ENCODE data around the gene LMF1. TPM values are rescaled to one million over a fixed set of nuclear protein-coding genes. Genes with fewer than 3 reads are reported as not detected.

Gene LMF1
- total and polyA plus RNA-seq, 2 of the 13 experiments (the other 11 are each of a cell fraction or from before 2014, with no cell fraction given), result 6.8 to 8.5 TPM

DNA sequence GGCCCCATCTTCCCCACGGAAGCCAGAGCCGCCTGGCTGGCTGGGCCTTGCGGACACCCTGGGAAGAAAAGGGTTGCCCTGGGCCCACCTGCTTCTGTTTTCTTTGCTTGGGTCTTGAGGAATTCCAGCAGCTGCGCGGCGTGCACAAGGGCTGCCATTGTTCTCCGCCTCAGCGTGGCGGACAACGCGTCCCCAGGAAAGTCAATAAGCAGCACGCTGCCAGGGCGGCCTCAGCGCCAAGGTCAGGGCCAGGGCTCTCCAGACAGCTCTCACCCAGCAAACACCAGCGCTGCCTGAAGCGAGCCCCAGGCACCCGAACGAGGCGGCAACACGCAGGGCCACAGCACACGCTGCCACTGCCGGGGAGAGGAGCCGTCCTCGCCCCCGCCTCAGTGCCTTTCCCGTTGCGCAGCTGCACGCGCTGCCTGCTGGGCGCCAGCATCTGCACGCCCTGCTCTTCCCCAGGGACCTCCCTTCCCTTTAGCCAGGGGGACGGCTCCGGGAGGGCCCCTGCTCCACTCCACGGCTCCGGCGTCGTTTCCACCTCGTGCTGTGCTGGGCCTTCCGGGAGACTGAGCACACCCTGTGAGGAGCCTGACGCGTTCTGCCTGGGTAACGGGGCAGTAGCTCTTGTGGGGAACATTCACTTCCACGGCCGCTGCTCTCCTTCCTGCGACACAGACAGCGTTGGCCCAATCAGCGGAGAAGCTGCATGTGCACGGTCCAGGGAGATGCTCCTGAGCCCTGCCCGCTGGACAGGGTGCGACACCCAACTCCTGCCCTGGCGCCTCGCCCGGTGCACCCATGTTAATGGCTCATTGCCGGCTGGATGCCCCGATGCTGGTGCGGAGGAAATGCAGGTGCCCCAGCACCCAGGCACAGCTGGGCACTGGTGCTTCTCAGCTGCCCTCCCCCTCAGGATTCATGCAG is 57.8 kb downstream of the LMF1 start (continued):
- TF ChIP-seq ZBTB7A (CRISPR knock-in tag; IDR thresholded peaks at IDR 0.05) (no peak; the same call in 1 of the 2 replicates), PPARG (CRISPR knock-in tag; conservative IDR thresholded peaks at IDR 0.05) (peak; percentile 39; the same call in 1 of the 2 replicates), ZNF674 (CRISPR knock-in tag; IDR thresholded peaks at IDR 0.05; ENCODE audit: low read depth) (no peak), PHF20 (CRISPR knock-in tag; IDR thresholded peaks at IDR 0.05) (no peak), REXO4 (CRISPR knock-in tag; IDR thresholded peaks at IDR 0.05; ENCODE audit: borderline replicate concordance) (no peak), TEAD2 (CRISPR knock-in tag; IDR thresholded peaks at IDR 0.05) (no peak), TBP (CRISPR knock-in tag; IDR thresholded peaks at IDR 0.05) (no peak), SOX5 (CRISPR knock-in tag; IDR thresholded peaks at IDR 0.05; ENCODE audit: borderline replicate concordance) (peak; percentile 97)
- TF ChIP-seq, protein P1, sequence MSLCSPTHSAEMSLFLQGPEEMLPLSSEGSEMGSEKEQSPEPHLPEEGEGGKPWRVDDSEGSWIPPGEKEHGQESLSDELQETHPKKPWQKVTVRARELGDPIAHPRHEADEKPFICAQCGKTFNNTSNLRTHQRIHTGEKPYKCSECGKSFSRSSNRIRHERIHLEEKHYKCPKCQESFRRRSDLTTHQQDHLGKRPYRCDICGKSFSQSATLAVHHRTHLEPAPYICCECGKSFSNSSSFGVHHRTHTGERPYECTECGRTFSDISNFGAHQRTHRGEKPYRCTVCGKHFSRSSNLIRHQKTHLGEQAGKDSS (CRISPR knock-in tag; IDR thresholded peaks at IDR 0.05; ENCODE audit: borderline replicate concordance, low read depth), result peak; percentile 70; the same call in 1 of the 2 replicates
- TF ChIP-seq, protein P2, sequence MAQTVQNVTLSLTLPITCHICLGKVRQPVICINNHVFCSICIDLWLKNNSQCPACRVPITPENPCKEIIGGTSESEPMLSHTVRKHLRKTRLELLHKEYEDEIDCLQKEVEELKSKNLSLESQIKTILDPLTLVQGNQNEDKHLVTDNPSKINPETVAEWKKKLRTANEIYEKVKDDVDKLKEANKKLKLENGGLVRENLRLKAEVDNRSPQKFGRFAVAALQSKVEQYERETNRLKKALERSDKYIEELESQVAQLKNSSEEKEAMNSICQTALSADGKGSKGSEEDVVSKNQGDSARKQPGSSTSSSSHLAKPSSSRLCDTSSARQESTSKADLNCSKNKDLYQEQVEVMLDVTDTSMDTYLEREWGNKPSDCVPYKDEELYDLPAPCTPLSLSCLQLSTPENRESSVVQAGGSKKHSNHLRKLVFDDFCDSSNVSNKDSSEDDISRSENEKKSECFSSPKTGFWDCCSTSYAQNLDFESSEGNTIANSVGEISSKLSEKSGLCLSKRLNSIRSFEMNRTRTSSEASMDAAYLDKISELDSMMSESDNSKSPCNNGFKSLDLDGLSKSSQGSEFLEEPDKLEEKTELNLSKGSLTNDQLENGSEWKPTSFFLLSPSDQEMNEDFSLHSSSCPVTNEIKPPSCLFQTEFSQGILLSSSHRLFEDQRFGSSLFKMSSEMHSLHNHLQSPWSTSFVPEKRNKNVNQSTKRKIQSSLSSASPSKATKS (CRISPR knock-in tag; IDR thresholded peaks at IDR 0.05), result no peak
- TF ChIP-seq, protein P3, sequence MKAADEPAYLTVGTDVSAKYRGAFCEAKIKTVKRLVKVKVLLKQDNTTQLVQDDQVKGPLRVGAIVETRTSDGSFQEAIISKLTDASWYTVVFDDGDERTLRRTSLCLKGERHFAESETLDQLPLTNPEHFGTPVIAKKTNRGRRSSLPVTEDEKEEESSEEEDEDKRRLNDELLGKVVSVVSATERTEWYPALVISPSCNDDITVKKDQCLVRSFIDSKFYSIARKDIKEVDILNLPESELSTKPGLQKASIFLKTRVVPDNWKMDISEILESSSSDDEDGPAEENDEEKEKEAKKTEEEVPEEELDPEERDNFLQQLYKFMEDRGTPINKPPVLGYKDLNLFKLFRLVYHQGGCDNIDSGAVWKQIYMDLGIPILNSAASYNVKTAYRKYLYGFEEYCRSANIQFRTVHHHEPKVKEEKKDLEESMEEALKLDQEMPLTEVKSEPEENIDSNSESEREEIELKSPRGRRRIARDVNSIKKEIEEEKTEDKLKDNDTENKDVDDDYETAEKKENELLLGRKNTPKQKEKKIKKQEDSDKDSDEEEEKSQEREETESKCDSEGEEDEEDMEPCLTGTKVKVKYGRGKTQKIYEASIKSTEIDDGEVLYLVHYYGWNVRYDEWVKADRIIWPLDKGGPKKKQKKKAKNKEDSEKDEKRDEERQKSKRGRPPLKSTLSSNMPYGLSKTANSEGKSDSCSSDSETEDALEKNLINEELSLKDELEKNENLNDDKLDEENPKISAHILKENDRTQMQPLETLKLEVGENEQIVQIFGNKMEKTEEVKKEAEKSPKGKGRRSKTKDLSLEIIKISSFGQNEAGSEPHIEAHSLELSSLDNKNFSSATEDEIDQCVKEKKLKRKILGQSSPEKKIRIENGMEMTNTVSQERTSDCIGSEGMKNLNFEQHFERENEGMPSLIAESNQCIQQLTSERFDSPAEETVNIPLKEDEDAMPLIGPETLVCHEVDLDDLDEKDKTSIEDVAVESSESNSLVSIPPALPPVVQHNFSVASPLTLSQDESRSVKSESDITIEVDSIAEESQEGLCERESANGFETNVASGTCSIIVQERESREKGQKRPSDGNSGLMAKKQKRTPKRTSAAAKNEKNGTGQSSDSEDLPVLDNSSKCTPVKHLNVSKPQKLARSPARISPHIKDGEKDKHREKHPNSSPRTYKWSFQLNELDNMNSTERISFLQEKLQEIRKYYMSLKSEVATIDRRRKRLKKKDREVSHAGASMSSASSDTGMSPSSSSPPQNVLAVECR (CRISPR knock-in tag; IDR thresholded peaks at IDR 0.05; ENCODE audit: borderline replicate concordance), result peak; percentile 82; the same call in 1 of the 2 replicates
- TF ChIP-seq, protein P4, sequence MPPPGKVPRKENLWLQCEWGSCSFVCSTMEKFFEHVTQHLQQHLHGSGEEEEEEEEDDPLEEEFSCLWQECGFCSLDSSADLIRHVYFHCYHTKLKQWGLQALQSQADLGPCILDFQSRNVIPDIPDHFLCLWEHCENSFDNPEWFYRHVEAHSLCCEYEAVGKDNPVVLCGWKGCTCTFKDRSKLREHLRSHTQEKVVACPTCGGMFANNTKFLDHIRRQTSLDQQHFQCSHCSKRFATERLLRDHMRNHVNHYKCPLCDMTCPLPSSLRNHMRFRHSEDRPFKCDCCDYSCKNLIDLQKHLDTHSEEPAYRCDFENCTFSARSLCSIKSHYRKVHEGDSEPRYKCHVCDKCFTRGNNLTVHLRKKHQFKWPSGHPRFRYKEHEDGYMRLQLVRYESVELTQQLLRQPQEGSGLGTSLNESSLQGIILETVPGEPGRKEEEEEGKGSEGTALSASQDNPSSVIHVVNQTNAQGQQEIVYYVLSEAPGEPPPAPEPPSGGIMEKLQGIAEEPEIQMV (CRISPR knock-in tag; IDR thresholded peaks at IDR 0.05; ENCODE audit: low read depth), result no peak
- TF ChIP-seq, protein P5, sequence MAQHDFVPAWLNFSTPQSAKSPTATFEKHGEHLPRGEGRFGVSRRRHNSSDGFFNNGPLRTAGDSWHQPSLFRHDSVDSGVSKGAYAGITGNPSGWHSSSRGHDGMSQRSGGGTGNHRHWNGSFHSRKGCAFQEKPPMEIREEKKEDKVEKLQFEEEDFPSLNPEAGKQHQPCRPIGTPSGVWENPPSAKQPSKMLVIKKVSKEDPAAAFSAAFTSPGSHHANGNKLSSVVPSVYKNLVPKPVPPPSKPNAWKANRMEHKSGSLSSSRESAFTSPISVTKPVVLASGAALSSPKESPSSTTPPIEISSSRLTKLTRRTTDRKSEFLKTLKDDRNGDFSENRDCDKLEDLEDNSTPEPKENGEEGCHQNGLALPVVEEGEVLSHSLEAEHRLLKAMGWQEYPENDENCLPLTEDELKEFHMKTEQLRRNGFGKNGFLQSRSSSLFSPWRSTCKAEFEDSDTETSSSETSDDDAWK (CRISPR knock-in tag; IDR thresholded peaks at IDR 0.05), result no peak
- TF ChIP-seq, protein P6, sequence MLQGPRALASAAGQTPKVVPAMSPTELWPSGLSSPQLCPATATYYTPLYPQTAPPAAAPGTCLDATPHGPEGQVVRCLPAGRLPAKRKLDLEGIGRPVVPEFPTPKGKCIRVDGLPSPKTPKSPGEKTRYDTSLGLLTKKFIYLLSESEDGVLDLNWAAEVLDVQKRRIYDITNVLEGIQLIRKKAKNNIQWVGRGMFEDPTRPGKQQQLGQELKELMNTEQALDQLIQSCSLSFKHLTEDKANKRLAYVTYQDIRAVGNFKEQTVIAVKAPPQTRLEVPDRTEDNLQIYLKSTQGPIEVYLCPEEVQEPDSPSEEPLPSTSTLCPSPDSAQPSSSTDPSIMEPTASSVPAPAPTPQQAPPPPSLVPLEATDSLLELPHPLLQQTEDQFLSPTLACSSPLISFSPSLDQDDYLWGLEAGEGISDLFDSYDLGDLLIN (CRISPR knock-in tag; IDR thresholded peaks at IDR 0.05; ENCODE audit: borderline replicate concordance), result no peak

All from HepG2 (cell line).